Prostate gland (tissue), 2 donors: ENCODE results near the gene UBXN2A. TPM values are rescaled to one million over a fixed set of nuclear protein-coding genes. Genes with fewer than 3 reads are reported as not detected.

Experiments
- DNase-seq: peaks from one replicate; pipeline ENCODE4 v3.0.0-alpha.2; 2019; ENCODE audit warnings: low spot score
- H3K27ac ChIP-seq, 2 donors: fragments of 200-600 bp; sonication (generic); 2 replicates each; pipeline ENCODE4 v1.5.1; 2017 to 2019
- H3K27me3 ChIP-seq: fragments of 200-600 bp; sonication (generic); replicated peaks from 2 replicates; pipeline ENCODE4 v1.5.1; 2019; ENCODE audit not compliant: insufficient read depth
- H3K36me3 ChIP-seq, 2 donors: fragments of 200-600 bp; sonication (generic); 1 replicate in 1 of 2; 2 replicates in 1 of 2; pipeline versions ENCODE4 v1.5.1 to v1.8.1; 2017 to 2019
- H3K4me1 ChIP-seq: fragments of 200-600 bp; sonication (generic); replicated peaks from 2 replicates; pipeline ENCODE4 v1.5.1; 2019
- H3K4me3 ChIP-seq, 2 donors: fragments of 200-600 bp; sonication (generic); 2 replicates each; pipeline ENCODE4 v1.5.1; 2017 to 2019
- H3K9me3 ChIP-seq: fragments of 200-600 bp; sonication (generic); 2 replicates; pipeline ENCODE4 v1.5.1; 2017
- CTCF ChIP-seq, 4 experiments: fragments of 200-600 bp in 2 of 4; fragments of 450-650 bp in 2 of 4; sonication (generic) in 2 of 4; IDR thresholded peaks; 1 replicate in 3 of 4; 2 replicates in 1 of 4; pipeline ENCODE4 v1.5.1; 2016 to 2019; ENCODE audit warnings: antibody characterized with exemption in 4 of 4, mild to moderate bottlenecking in 2 of 4, moderate library complexity in 2 of 4
- POLR2A ChIP-seq: fragments of 450-650 bp; IDR thresholded peaks from one replicate; pipeline ENCODE4 v1.6.1; 2016; ENCODE audit warnings: antibody characterized with exemption, mild to moderate bottlenecking
- POLR2AphosphoS5 ChIP-seq: sonication (generic); formaldehyde crosslinking; IDR thresholded peaks from one replicate; pipeline ENCODE4 v1.6.1; 2017; ENCODE audit warnings: antibody characterized with exemption
- WGBS: methylation state at CpG from one replicate; pipeline ENCODE4 v1.1.5; 2018; 5-methylcytosine and 5-hydroxymethylcytosine counted together
- intact Hi-C: fragments of 100-400 bp; cut with DNase I; formaldehyde crosslinking; loops from one replicate; pipeline ENCODE4 v1.14.2; 2022
- small RNA-seq, 2 donors: library from RNA; depleted of rRNA; stranded (forward); fragments of <200 nt; gene quantifications; one replicate each; pipeline ENCODE3, GENCODE V24; 2016
- total RNA-seq, 2 donors: library from RNA; depleted of rRNA; stranded (reverse); fragments of >200 nt; gene quantifications; one replicate each; pipeline ENCODE4 v1.1.0, GENCODE V29; 2016

The UBXN2A gene
- total RNA-seq, 2 donors from 2014 or later, result 9.7 to 19.2 TPM

GRCh38 chr2:24049485-24050021 is 109.3 kb downstream of the UBXN2A start, which contains the start of gene FKBP1B:
Gene FKBP1B (plus strand): TSS chr2:24049741. CDS start chr2:24049850, 109 bp downstream.
- Histone ChIP-seq H3K4me1 (peaks cover 3% of the 10 kb centered on the region), H3K27ac (peak within 1 kb of the TSS; percentile 39 to 71), H3K4me3 (peak within 1 kb of the TSS; percentile 64 to 66), H3K27me3 (no peaks in the 10 kb centered on the region), H3K36me3 (no peaks in the 10 kb centered on the region), H3K9me3 (no peaks in the 10 kb centered on the region)
- intact Hi-C loops, result no loop called here
- peak; percentile 26 for DNase-seq
- 2% methylated on average over 47 of the region's 52 CpGs for WGBS
- TF ChIP-seq CTCF (IDR thresholded peaks at IDR 0.05) (no peak), POLR2AphosphoS5 (peak; percentile 11), POLR2A (peak; percentile 51)

DNA sequence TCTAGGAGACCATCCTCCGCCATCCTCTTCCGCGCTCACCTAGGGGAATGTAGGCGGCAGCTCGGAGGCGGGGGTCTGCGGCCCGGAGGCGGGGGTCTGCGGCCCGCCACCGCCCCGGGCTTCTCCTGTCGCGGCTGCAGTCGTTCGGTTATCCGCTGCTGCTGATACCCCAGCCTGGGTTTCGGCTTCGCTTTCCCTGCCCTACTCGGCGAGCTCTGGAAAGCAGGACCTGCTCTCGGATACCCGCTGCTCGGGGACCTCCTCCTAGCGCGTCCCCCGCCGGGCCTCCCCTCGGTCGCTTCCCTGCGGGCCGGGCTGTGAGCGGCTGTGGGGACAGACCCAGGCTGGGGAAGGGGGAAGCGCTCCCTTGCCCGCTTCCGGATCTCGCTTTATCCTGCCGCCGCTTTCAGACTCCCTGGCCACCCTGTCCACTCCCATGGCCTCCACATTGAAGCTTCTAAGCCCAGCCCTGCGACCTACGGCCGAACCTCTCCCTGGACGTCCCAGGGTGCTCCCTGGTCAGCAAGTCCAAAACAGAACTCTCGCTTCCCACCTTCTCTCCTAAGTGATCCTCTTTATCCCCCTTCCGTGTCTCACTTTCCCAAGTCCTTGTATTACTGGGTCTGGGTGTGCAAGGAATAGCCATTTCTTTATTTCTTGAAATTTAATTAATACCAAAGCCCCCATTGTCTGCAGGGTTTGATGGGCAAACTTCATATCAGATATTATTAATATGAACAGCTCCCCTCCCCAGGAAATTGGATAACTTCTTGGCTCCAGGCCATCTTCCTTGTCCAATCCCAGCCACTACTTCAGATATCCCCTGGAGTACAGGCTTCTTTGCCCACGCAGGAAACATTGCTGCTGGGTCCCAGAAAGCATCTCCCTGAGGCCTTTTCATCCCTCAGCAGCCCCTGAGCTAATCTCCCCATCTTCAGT is 110.0 kb downstream of the UBXN2A start:
- no peak for DNase-seq
- Histone ChIP-seq H3K9me3 (no peaks in the 10 kb centered on the region), H3K36me3 (no peaks in the 10 kb centered on the region), H3K4me3 (peak overlapping the region; percentile 64 to 66), H3K27ac (peak overlapping the region; percentile 39 to 71), H3K27me3 (no peaks in the 10 kb centered on the region), H3K4me1 (peaks cover 3% of the 10 kb centered on the region)
- 5% methylated on average over 42 of the region's 47 CpGs for WGBS
- no peak for TF ChIP-seq POLR2AphosphoS5
- intact Hi-C loops, result no loop called here

GRCh38 chr2:24051833-24052232 is 111.6 kb downstream of the UBXN2A start:
- Histone ChIP-seq H3K27ac (no peak overlapping the region), H3K36me3 (no peaks in the 10 kb centered on the region), H3K4me1 (peaks cover 3% of the 10 kb centered on the region), H3K4me3 (no peak overlapping the region), H3K27me3 (no peaks in the 10 kb centered on the region), H3K9me3 (no peaks in the 10 kb centered on the region)
- TF ChIP-seq CTCF (IDR thresholded peaks at IDR 0.05) (no peak), POLR2AphosphoS5 (no peak), POLR2A (no peak)
- WGBS, result 89% methylated on average over 8 of the region's 8 CpGs
- DNase-seq, result no peak
- intact Hi-C loops, result no loop called here

DNA sequence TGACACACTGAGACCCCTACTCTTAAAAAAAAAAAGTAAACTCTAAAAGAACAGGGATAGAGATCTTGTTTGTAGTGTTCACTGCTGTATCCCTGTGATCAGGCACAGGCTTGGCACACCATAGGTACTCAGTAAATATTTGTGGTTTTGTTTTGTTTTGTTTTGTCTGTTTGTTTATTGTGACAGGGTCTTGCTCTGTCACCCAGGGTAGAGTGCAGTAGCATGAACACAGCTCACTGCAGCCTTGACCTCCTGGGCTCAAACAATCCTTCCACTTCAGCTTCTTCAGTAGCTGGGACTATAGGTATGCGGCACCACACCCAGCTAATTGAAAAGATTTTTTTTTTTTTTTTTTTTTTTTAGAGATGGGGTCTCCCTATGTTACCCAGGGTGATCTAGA is 112.7 kb downstream of the UBXN2A start:
- Histone ChIP-seq H3K4me1 (peaks cover 3% of the 10 kb centered on the region), H3K4me3 (no peak overlapping the region), H3K9me3 (no peaks in the 10 kb centered on the region), H3K27ac (no peak overlapping the region), H3K36me3 (no peaks in the 10 kb centered on the region), H3K27me3 (no peaks in the 10 kb centered on the region)
- intact Hi-C loops, result no loop called here
- no peak for DNase-seq
- TF ChIP-seq POLR2AphosphoS5 (no peak), CTCF (IDR thresholded peaks at IDR 0.05) (no peak), POLR2A (no peak)
- WGBS, result 88% methylated on average over 1 of the region's 1 CpG

Small RNA genes lying within 50 kb of the gene (small RNA-seq; reads per million reads assigned to genes)
- gene RN7SL610P, result 0 reads per million in 2 donors
- 0 reads per million in 2 donors for gene RNU6-370P

Other genes starting within 250 kb of the UBXN2A start
- 10 to 100 TPM; 12.2 to 16.9 TPM for gene ATAD2B, start 13.3 kb upstream of the UBXN2A start, total RNA-seq
- not detected for gene MFSD2B, start 69.6 kb downstream of the UBXN2A start, total RNA-seq
- 1 to 10 TPM; 6.3 to 7.2 TPM for gene WDCP, start 106.9 kb downstream of the UBXN2A start, total RNA-seq
- 1 to 10 TPM; 8.5 to 8.6 TPM for gene FKBP1B, start 109.3 kb downstream of the UBXN2A start, total RNA-seq
- 10 to 100 TPM; 78.9 to 79.3 TPM for gene SF3B6, start 135.9 kb downstream of the UBXN2A start, total RNA-seq
- gene TP53I3, start 144.4 kb downstream of the UBXN2A start, total RNA-seq, result 10 to 100 TPM; 16.2 to 26.2 TPM
- 10 to 100 TPM in 1 of 2 donors, not detected in 1; 16.9 TPM for gene PFN4, start 182.9 kb downstream of the UBXN2A start, total RNA-seq
- 10 to 100 TPM; 17.7 to 20.6 TPM for gene FAM228B, start 183.0 kb downstream of the UBXN2A start, total RNA-seq
- gene FAM228A, start 234.6 kb downstream of the UBXN2A start, total RNA-seq, result 1 to 10 TPM in 1 of 2 donors, under 1 TPM in 1; 0.55 to 4.8 TPM